Bronchial epithelial cell (primary cell): ENCODE measurements around the gene PLPP3. TPM values are rescaled to one million over a fixed set of nuclear protein-coding genes. Genes with fewer than 3 reads are reported as not detected.

Experiments
- DNase-seq: peaks from one replicate; pipeline ENCODE4 v3.0.0-alpha.2; 2010; ENCODE audit warnings: low read depth
- FAIRE-seq: peaks from 2 replicates; lab custom pipeline; 2011; peaks lifted over from hg19 to GRCh38; lab: Jason Lieb, UNC
- H3K27me3 ChIP-seq: 2 replicates; pipeline ENCODE4 v1.5.1; 2011; ENCODE audit warnings: low read length; ENCODE audit not compliant: control insufficient read depth, insufficient read depth
- H3K36me3 ChIP-seq: 2 replicates; pipeline ENCODE4 v1.5.1; 2011; ENCODE audit warnings: low read length; ENCODE audit not compliant: control insufficient read depth, insufficient read depth
- H3K4me3 ChIP-seq: 2 replicates; pipeline ENCODE4 v1.5.1; 2011; ENCODE audit warnings: mild to moderate bottlenecking, low read depth, low read length, control low read depth
- CTCF ChIP-seq: IDR thresholded peaks from 2 replicates; pipeline ENCODE4 v1.5.1; 2011; ENCODE audit warnings: mild to moderate bottlenecking, moderate library complexity, low read length, control low read depth, inconsistent platforms; ENCODE audit not compliant: insufficient read depth, severe bottlenecking
- total RNA-seq: library from RNA; depleted of rRNA; stranded (reverse); fragments of >200 nt; gene quantifications from 2 replicates; pipeline ENCODE4 v1.2.1, GENCODE V29; 2014

Gene PLPP3
- total RNA-seq, 1 donor from 2014 or later = 3.4 TPM

- FAIRE-seq (no peak), DNase-seq (no peak)
- H3K27me3 ChIP-seq = no peaks in the 10 kb centered on the region
- TF ChIP-seq CTCF = no peak
- no peak overlapping the region for H3K4me3 ChIP-seq
- no peaks in the 10 kb centered on the region for H3K36me3 ChIP-seq
Observed at GRCh38 chr1:56511364-56511763, 68.0 kb downstream of the PLPP3 start.

- Histone ChIP-seq H3K27me3 (no peaks in the 10 kb centered on the region), H3K36me3 (no peaks in the 10 kb centered on the region), H3K4me3 (no peak overlapping the region)
- DNase-seq = no peak
- no peak for FAIRE-seq
- no peak for TF ChIP-seq CTCF
Observed at GRCh38 chr1:56510642-56511021, 68.7 kb downstream of the PLPP3 start.

GRCh38 chr1:56509713-56510641, 69.4 kb downstream of the PLPP3 start:
- H3K4me3 ChIP-seq = no peak overlapping the region
- no peaks in the 10 kb centered on the region for H3K36me3 ChIP-seq
- no peak for DNase-seq
- no peaks in the 10 kb centered on the region for H3K27me3 ChIP-seq
- TF ChIP-seq CTCF = no peak
- FAIRE-seq = no peak

- FAIRE-seq (no peak), DNase-seq (peak; percentile 79)
- no peaks in the 10 kb centered on the region for H3K27me3 ChIP-seq
- H3K4me3 ChIP-seq = no peak overlapping the region
- no peaks in the 10 kb centered on the region for H3K36me3 ChIP-seq
- no peak for TF ChIP-seq CTCF
Observed at GRCh38 chr1:56508523-56508983, 70.8 kb downstream of the PLPP3 start.

- TF ChIP-seq CTCF = no peak
- no peak for FAIRE-seq
- no peaks in the 10 kb centered on the region for H3K36me3 ChIP-seq
- DNase-seq = no peak
- no peak overlapping the region for H3K4me3 ChIP-seq
- no peaks in the 10 kb centered on the region for H3K27me3 ChIP-seq
Observed at GRCh38 chr1:56507925-56508522, 71.3 kb downstream of the PLPP3 start.
